Measurements from ENCODE around the gene LAPTM4A. TPM values are rescaled to one million over a fixed set of nuclear protein-coding genes. Genes with fewer than 3 reads are reported as not detected.

The LAPTM4A gene
- total RNA-seq, 1 experiment from 2014 or later: 129 TPM

DNA sequence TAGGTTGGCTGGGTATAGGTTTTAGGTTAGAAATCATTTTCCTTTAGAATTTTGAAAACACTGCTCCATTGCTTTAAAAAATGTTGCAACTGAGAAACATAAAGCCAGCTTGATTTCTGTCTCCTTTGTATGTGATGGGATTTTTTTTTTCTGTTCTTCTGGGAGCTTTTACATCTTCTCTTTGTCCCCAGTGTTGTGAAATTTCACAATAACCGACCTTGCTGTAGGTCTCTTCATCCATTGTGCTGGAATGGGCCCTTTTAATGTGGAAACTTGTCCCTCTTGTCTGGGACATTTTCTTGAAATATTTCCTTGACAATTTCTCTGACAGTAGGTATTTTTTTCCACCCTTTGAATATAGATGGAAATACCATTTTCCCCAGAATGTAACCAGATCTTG, 44.0 kb upstream of the LAPTM4A start:
- H3K4me3 Mint-ChIP-seq (ENCODE audit: low read depth, unreplicated experiment): no peak overlapping the region
- H3K36me3 Mint-ChIP-seq (ENCODE audit: insufficient read depth, unreplicated experiment): no peaks in the 10 kb centered on the region
- no peaks in the 10 kb centered on the region for H3K9me3 Mint-ChIP-seq (ENCODE audit: low read depth, unreplicated experiment)
- intact Hi-C loops (cut with micrococcal nuclease; ENCODE audit: unreplicated experiment): no loop called here
- H3K27ac Mint-ChIP-seq (ENCODE audit: unreplicated experiment): no peak overlapping the region
- CTCF ChIA-PET: interaction anchor here (0.7 to 2.7 kb wide), 3 partner anchors 18 to 139 kb away, joined by 3 to 37 read pairs (median 15); no protein-coding TSS in a partner anchor
- TF ChIP-seq, protein P1, sequence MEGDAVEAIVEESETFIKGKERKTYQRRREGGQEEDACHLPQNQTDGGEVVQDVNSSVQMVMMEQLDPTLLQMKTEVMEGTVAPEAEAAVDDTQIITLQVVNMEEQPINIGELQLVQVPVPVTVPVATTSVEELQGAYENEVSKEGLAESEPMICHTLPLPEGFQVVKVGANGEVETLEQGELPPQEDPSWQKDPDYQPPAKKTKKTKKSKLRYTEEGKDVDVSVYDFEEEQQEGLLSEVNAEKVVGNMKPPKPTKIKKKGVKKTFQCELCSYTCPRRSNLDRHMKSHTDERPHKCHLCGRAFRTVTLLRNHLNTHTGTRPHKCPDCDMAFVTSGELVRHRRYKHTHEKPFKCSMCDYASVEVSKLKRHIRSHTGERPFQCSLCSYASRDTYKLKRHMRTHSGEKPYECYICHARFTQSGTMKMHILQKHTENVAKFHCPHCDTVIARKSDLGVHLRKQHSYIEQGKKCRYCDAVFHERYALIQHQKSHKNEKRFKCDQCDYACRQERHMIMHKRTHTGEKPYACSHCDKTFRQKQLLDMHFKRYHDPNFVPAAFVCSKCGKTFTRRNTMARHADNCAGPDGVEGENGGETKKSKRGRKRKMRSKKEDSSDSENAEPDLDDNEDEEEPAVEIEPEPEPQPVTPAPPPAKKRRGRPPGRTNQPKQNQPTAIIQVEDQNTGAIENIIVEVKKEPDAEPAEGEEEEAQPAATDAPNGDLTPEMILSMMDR (IDR thresholded peaks at IDR 0.05; ENCODE audit: unreplicated experiment): no peak
- BruUV-seq (replicated peaks): no TSS peak
- H3K27me3 Mint-ChIP-seq (ENCODE audit: unreplicated experiment): peaks cover 10% of the 10 kb centered on the region
- DNase-seq: no peak
- peaks cover 8% of the 10 kb centered on the region for H3K4me1 Mint-ChIP-seq (ENCODE audit: low read depth, unreplicated experiment)

DNA sequence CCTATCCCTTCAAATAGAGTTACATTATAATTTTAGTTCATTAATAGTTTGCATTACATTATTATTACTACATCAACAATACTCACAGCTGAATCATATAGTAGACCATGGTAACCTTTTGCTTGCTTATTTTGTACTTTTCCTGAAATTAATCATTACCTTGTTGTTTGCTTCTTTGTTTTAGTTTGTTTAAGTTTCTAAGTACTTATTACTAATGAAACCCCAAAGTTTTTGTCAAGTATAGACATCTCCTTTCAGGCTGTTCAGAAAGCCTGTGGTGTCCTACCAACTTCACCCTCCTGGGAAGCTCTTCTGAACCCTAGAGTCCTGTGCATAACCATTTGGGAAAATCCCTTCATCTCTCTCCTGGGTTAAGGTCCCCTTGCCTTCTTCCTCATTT, 43.5 kb upstream of the LAPTM4A start:
- no TSS peak for BruUV-seq (replicated peaks)
- DNase-seq: no peak
- Mint-ChIP-seq H3K27me3 (ENCODE audit: unreplicated experiment) (peaks cover 13% of the 10 kb centered on the region), H3K4me1 (ENCODE audit: low read depth, unreplicated experiment) (peaks cover 8% of the 10 kb centered on the region), H3K4me3 (ENCODE audit: low read depth, unreplicated experiment) (no peak overlapping the region), H3K27ac (ENCODE audit: unreplicated experiment) (no peak overlapping the region), H3K36me3 (ENCODE audit: insufficient read depth, unreplicated experiment) (no peaks in the 10 kb centered on the region), H3K9me3 (ENCODE audit: low read depth, unreplicated experiment) (no peaks in the 10 kb centered on the region)
- TF ChIP-seq, protein P1 (IDR thresholded peaks at IDR 0.05; ENCODE audit: unreplicated experiment): no peak
- CTCF ChIA-PET: interaction anchor here (0.6 to 2.7 kb wide), 4 partner anchors 17 to 139 kb away, joined by 3 to 37 read pairs (median 10); no protein-coding TSS in a partner anchor
- intact Hi-C loops (cut with micrococcal nuclease; ENCODE audit: unreplicated experiment): no loop called here

DNA sequence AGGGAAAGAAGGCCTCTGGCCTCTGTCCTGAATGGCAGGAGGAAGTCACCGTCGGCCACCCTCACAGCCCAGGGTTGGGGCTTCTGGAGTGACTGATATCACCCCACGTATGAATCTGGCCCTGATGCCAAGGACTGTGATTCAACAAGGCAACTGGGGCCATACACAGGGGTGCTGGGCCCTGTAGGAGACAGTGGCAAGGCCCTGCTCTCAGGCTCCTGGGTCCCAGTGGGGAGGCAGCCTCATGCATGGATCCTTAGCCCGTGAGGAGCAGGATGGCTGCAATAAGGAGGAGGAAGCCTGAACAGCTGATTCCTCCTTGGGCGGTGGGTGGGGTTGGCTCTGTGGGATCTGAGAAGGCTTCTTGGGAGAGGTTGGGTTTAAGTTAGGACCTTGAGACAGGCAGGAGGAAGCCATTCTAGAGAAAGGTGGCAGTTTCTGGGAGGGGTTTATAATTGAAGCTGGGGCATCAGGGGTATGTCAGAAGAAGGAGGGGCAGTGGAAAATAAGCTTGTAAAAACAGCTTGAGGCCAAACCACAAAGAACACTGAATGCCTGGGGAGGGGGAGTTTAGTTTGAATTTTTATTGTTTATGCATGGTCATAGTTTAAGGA, 42.8 kb upstream of the LAPTM4A start:
- CTCF ChIA-PET: interaction anchor here (0.6 to 2.7 kb wide), 5 partner anchors 43 to 138 kb away, joined by 3 to 37 read pairs (median 4); partner anchors contain the start of gene LAPTM4A
- no peak overlapping the region for H3K4me3 Mint-ChIP-seq (ENCODE audit: low read depth, unreplicated experiment)
- no peak for DNase-seq
- intact Hi-C loops (cut with micrococcal nuclease; ENCODE audit: unreplicated experiment): no loop called here
- peaks cover 13% of the 10 kb centered on the region for H3K27me3 Mint-ChIP-seq (ENCODE audit: unreplicated experiment)
- H3K9me3 Mint-ChIP-seq (ENCODE audit: low read depth, unreplicated experiment): no peaks in the 10 kb centered on the region
- H3K27ac Mint-ChIP-seq (ENCODE audit: unreplicated experiment): no peak overlapping the region
- BruUV-seq (replicated peaks): no TSS peak
- H3K36me3 Mint-ChIP-seq (ENCODE audit: insufficient read depth, unreplicated experiment): no peaks in the 10 kb centered on the region
- H3K4me1 Mint-ChIP-seq (ENCODE audit: low read depth, unreplicated experiment): peaks cover 8% of the 10 kb centered on the region
- TF ChIP-seq, protein P1 (IDR thresholded peaks at IDR 0.05; ENCODE audit: unreplicated experiment): no peak

DNA sequence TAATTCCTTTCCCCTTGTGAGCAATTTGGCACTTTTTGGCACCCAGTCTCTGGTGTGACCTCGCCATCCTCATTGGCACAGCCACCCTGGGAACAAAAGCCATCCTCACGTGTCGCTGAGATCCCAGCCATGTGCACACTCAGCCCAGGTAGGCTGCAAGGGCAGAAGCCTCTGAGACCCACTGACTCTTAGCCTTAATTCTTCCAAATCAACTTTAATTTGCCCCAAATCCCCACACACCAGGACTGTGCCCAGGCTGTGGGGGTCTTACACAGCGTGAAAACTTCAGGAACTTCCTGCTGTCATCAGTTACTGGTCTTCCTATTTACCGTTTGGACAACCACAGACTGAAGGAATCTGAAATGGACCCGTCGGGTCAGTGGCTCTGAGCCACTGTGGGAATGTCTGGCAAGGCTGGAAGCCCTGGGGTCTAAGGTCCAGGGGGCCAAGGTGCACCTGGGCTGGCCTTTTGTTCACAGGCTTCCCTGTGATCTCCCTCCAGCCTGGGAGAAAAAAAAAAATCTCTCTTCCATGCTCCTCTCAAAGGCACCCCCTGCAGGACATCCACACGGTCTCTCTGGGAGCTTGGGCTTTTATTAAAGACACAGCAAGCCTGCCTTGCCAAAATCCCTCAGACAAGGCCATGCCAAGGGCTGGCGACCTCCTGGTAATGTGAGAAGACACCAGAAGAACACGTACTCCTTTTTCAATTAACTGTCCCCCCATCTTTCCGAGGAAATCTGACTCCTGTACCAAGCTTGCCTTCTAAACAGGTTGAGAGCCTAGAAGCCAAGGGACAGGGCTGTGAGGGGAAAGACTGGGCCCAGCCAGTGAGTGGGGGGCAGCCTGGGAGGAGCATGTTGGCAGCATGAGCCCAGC, 42.1 kb upstream of the LAPTM4A start:
- DNase-seq: peak; percentile 71
- H3K9me3 Mint-ChIP-seq (ENCODE audit: low read depth, unreplicated experiment): no peaks in the 10 kb centered on the region

More for the DNA sequence above, 42.1 kb upstream of the LAPTM4A start:
- Mint-ChIP-seq H3K27ac (ENCODE audit: unreplicated experiment) (no peak overlapping the region), H3K36me3 (ENCODE audit: insufficient read depth, unreplicated experiment) (no peaks in the 10 kb centered on the region), H3K4me3 (ENCODE audit: low read depth, unreplicated experiment) (no peak overlapping the region), H3K27me3 (ENCODE audit: unreplicated experiment) (peaks cover 13% of the 10 kb centered on the region), H3K4me1 (ENCODE audit: low read depth, unreplicated experiment) (peaks cover 8% of the 10 kb centered on the region)
- CTCF ChIA-PET: interaction anchor here (0.7 to 2.7 kb wide), 4 partner anchors 42 to 137 kb away, joined by 3 to 37 read pairs (median 10); partner anchors contain the start of gene LAPTM4A
- intact Hi-C loops (cut with micrococcal nuclease; ENCODE audit: unreplicated experiment): loop anchor here (1.0 kb wide), 3 partner anchors 43 to 138 kb away; no protein-coding TSS in a partner anchor
- TF ChIP-seq, protein P1 (IDR thresholded peaks at IDR 0.05; ENCODE audit: unreplicated experiment): peak; percentile 43
- no TSS peak for BruUV-seq (replicated peaks)

All from Calu3 (cell line).